Measurements from ENCODE around the gene BACE1-AS. TPM values are rescaled to one million over a fixed set of nuclear protein-coding genes. Genes with fewer than 3 reads are reported as not detected.

Gene BACE1-AS
- total RNA-seq, result 1.9 and 2.6 TPM in 2 replicates

GRCh38 chr11:117290809-117291396 lies at the start of gene BACE1-AS:
Gene BACE1-AS (plus strand): TSS chr11:117291346.

GRCh38 chr11:117316197-117316961 lies 25.2 kb downstream of the BACE1-AS start, which contains the start of gene BACE1:
Gene BACE1 (minus strand): TSS chr11:117316256. CDS start chr11:117315795, 461 bp downstream.

GRCh38 chr11:117327567-117328374 lies 36.6 kb downstream of the BACE1-AS start, which contains the start of gene CEP164:
Gene CEP164 (plus strand): TSS chr11:117327854. CDS start chr11:117338587, 10,733 bp downstream.

Other genes with a start within 250 kb of the BACE1-AS start
- gene SIK3, start 192.9 kb upstream of the BACE1-AS start, total RNA-seq, result 11.3 and 15.8 TPM in 2 replicates
- 72.0 and 78.5 TPM in 2 replicates for gene PAFAH1B2, start 147.1 kb upstream of the BACE1-AS start, total RNA-seq
- 14.3 and 16.7 TPM in 2 replicates for gene SIDT2, start 112.6 kb upstream of the BACE1-AS start, total RNA-seq
- 63.5 and 85.6 TPM in 2 replicates for gene TAGLN, start 92.0 kb upstream of the BACE1-AS start, total RNA-seq
- 28.2 and 37.5 TPM in 2 replicates for gene PCSK7, start 59.3 kb upstream of the BACE1-AS start, total RNA-seq
- gene RNF214, start 58.7 kb upstream of the BACE1-AS start, total RNA-seq, result 8.4 and 9.0 TPM in 2 replicates
- 22.6 and 22.9 TPM in 2 replicates for gene BACE1, start 24.9 kb downstream of the BACE1-AS start, total RNA-seq
- 22.2 and 25.2 TPM in 2 replicates for gene CEP164, start 36.5 kb downstream of the BACE1-AS start, total RNA-seq